GM13977 (cell line): ENCODE data around the gene GLS.
"Not testable (repeated sequence)": the region's sequence is repeated elsewhere in the genome, so short reads cannot be mapped to it uniquely, and the experiment has no call there.

ENCODE experiments used
- DNase-seq: peaks from one replicate; pipeline ENCODE4 v3.0.0; 2012; ENCODE audit warnings: low spot score
- CTCF ChIP-seq: IDR thresholded peaks from 2 replicates; pipeline ENCODE4 v1.5.1; 2012; ENCODE audit warnings: mild to moderate bottlenecking, control low read depth; ENCODE audit not compliant: insufficient read depth; ENCODE audit errors: extremely low read depth, missing control alignments
- in situ Hi-C: fragments of 300-500 bp; cut with MboI; formaldehyde crosslinking; loops from one replicate; pipeline ENCODE4 v1.12.0; 2022; ENCODE audit warnings: low sequenced_read_pairs, low pct_unique_long_range_greater_than_20kb, mixed read lengths, inconsistent platforms; ENCODE audit not compliant: unreplicated experiment

The GLS gene

GRCh38 chr2:190863946-190864345 is 16.7 kb upstream of the GLS start:
- in situ Hi-C loops: no loop called here
- TF ChIP-seq CTCF: no peak
- no peak for DNase-seq

GRCh38 chr2:190864375-190864774 is 16.2 kb upstream of the GLS start:
- no peak for TF ChIP-seq CTCF
- in situ Hi-C loops: no loop called here
- no peak for DNase-seq

- TF ChIP-seq CTCF: no peak
- in situ Hi-C loops: no loop called here
- no peak for DNase-seq
Observed at GRCh38 chr2:190867212-190867611, 13.4 kb upstream of the GLS start.

- TF ChIP-seq CTCF: no peak
- in situ Hi-C loops: no loop called here
- DNase-seq: no peak
Observed at GRCh38 chr2:190867832-190868231, 12.8 kb upstream of the GLS start.

- no peak for TF ChIP-seq CTCF
- in situ Hi-C loops: no loop called here
- DNase-seq: no peak
Observed at GRCh38 chr2:190869721-190870120, 10.9 kb upstream of the GLS start.

GRCh38 chr2:190873451-190873850 is 7.2 kb upstream of the GLS start:
- in situ Hi-C loops, DNase-seq: not testable (repeated sequence)

GRCh38 chr2:190875891-190876290 is 4.7 kb upstream of the GLS start:
- in situ Hi-C loops: no loop called here
- DNase-seq: no peak
- no peak for TF ChIP-seq CTCF
